Measurements from ENCODE around the gene CPT1A. TPM values are rescaled to one million over a fixed set of nuclear protein-coding genes. Genes with fewer than 3 reads are reported as not detected.
"Not testable (repeated sequence)": the region's sequence is repeated elsewhere in the genome, so short reads cannot be mapped to it uniquely, and the experiment has no call there.

Gene CPT1A
- total RNA-seq (10.0 TPM), polyA plus RNA-seq (ENCODE audit: insufficient read depth in 1 of 8, insufficient read length in 8 of 8, low replicate concordance in 1 of 8) (10 to 100 TPM in 6 of 8 donors, 1 to 10 TPM in 2; 9.2 to 15.4 (median 12.0) TPM)
- long read RNA-seq, donor 1, partial matches to known transcripts, result 5 of 5 reads
- long read RNA-seq, donor 1, other reads (novel, unspliced or antisense), result 0 of 5 reads
- long read RNA-seq, donor 2, result 0 reads
- long read RNA-seq, donor 3, result 0 reads
- long read RNA-seq, donor 4, partial matches to known transcripts, result 0 of 1 reads
- long read RNA-seq, donor 4, other reads (novel, unspliced or antisense), result 0 of 1 reads
- long read RNA-seq, donor 5, full-length matches to known transcripts, result 3 of 3 reads
- long read RNA-seq, donor 5, partial matches to known transcripts, result 0 of 3 reads
- long read RNA-seq, donor 5, other reads (novel, unspliced or antisense), result 0 of 3 reads
- long read RNA-seq, donor 6, full-length matches to known transcripts, result 1 of 1 reads
- long read RNA-seq, donor 6, partial matches to known transcripts, result 0 of 1 reads
- long read RNA-seq, donor 6, other reads (novel, unspliced or antisense), result 0 of 1 reads
- long read RNA-seq, donor 7, partial matches to known transcripts, result 5 of 5 reads
- long read RNA-seq, donor 7, other reads (novel, unspliced or antisense), result 0 of 5 reads
- long read RNA-seq, donor 8, result 0 reads
- long read RNA-seq, donor 9, partial matches to known transcripts, result 6 of 6 reads
- long read RNA-seq, donor 9, other reads (novel, unspliced or antisense), result 0 of 6 reads
- long read RNA-seq, donor 10, result 0 reads
- long read RNA-seq, donor 11, result 0 reads

GRCh38 chr11:68841718-68842426 lies at the start of gene CPT1A:
TSS of gene CPT1A (minus strand) at chr11:68841916. CDS start at chr11:68815474, 26,442 bp downstream.
- WGBS (ENCODE audit: insufficient coverage), result 4% methylated on average over 75 of the region's 82 CpGs
- no peaks in the 10 kb centered on the region for H3K9me3 ChIP-seq (replicated peaks; ENCODE audit: control insufficient read depth, low read depth, low read length)
- peaks cover 33% of the 10 kb centered on the region for H3K27me3 ChIP-seq (ENCODE audit: control insufficient read depth, insufficient read depth, low read length)
- H3K27ac ChIP-seq (ENCODE audit: low read length), result peak within 1 kb of the TSS; percentile 97
- H3K36me3 ChIP-seq (ENCODE audit: control insufficient read depth, insufficient read depth, low read length), result no peaks in the 10 kb centered on the region
- peaks cover 72% of the 10 kb centered on the region for H3K4me1 ChIP-seq (ENCODE audit: control insufficient read depth, insufficient read depth, low read length)
- peak; percentile 88 for DNase-seq
- peak within 1 kb of the TSS; percentile 62 for H3K4me3 ChIP-seq (ENCODE audit: low read length)

GRCh38 chr11:68890490-68891231 lies 48.9 kb upstream of the CPT1A start:
- Histone ChIP-seq H3K4me1 (ENCODE audit: control insufficient read depth, insufficient read depth, low read length) (peaks cover 26% of the 10 kb centered on the region), H3K27ac (ENCODE audit: low read length) (peak overlapping the region; percentile 93), H3K36me3 (ENCODE audit: control insufficient read depth, insufficient read depth, low read length) (peaks cover 31% of the 10 kb centered on the region), H3K4me3 (ENCODE audit: low read length) (no peak overlapping the region), H3K9me3 (replicated peaks; ENCODE audit: control insufficient read depth, low read depth, low read length) (no peaks in the 10 kb centered on the region), H3K27me3 (ENCODE audit: control insufficient read depth, insufficient read depth, low read length) (no peaks in the 10 kb centered on the region)
- 18% methylated on average over 17 of the region's 17 CpGs for WGBS (ENCODE audit: insufficient coverage)
- peak; percentile 94 for DNase-seq

GRCh38 chr11:68889948-68890446 lies 48.3 kb upstream of the CPT1A start:
- DNase-seq, result peak; percentile 97
- no peak overlapping the region for H3K4me3 ChIP-seq (ENCODE audit: low read length)
- peaks cover 26% of the 10 kb centered on the region for H3K4me1 ChIP-seq (ENCODE audit: control insufficient read depth, insufficient read depth, low read length)
- no peaks in the 10 kb centered on the region for H3K27me3 ChIP-seq (ENCODE audit: control insufficient read depth, insufficient read depth, low read length)
- 18% methylated on average over 15 of the region's 18 CpGs for WGBS (ENCODE audit: insufficient coverage)
- H3K9me3 ChIP-seq (replicated peaks; ENCODE audit: control insufficient read depth, low read depth, low read length), result no peaks in the 10 kb centered on the region
- H3K36me3 ChIP-seq (ENCODE audit: control insufficient read depth, insufficient read depth, low read length), result peaks cover 29% of the 10 kb centered on the region
- H3K27ac ChIP-seq (ENCODE audit: low read length), result peak overlapping the region; percentile 93

- not testable (repeated sequence) for H3K9me3 ChIP-seq (replicated peaks; ENCODE audit: control insufficient read depth, low read depth, low read length); H3K4me3 ChIP-seq (ENCODE audit: low read length); H3K27me3 ChIP-seq (ENCODE audit: control insufficient read depth, insufficient read depth, low read length); DNase-seq; H3K27ac ChIP-seq (ENCODE audit: low read length); H3K36me3 ChIP-seq (ENCODE audit: control insufficient read depth, insufficient read depth, low read length); H3K4me1 ChIP-seq (ENCODE audit: control insufficient read depth, insufficient read depth, low read length)
- 91% methylated on average over 14 of the region's 15 CpGs for WGBS (ENCODE audit: insufficient coverage)
Observed at GRCh38 chr11:68884827-68885226, 43.1 kb upstream of the CPT1A start.

GRCh38 chr11:68882391-68882790 lies 40.7 kb upstream of the CPT1A start:
- Histone ChIP-seq H3K27me3 (ENCODE audit: control insufficient read depth, insufficient read depth, low read length) (no peaks in the 10 kb centered on the region), H3K36me3 (ENCODE audit: control insufficient read depth, insufficient read depth, low read length) (peaks cover 3% of the 10 kb centered on the region), H3K4me1 (ENCODE audit: control insufficient read depth, insufficient read depth, low read length) (no peaks in the 10 kb centered on the region), H3K27ac (ENCODE audit: low read length) (no peak overlapping the region), H3K4me3 (ENCODE audit: low read length) (no peak overlapping the region), H3K9me3 (replicated peaks; ENCODE audit: control insufficient read depth, low read depth, low read length) (no peaks in the 10 kb centered on the region)
- DNase-seq, result no peak
- 89% methylated on average over 7 of the region's 13 CpGs for WGBS (ENCODE audit: insufficient coverage)

GRCh38 chr11:68881320-68881719 lies 39.6 kb upstream of the CPT1A start:
- Histone ChIP-seq H3K4me1 (ENCODE audit: control insufficient read depth, insufficient read depth, low read length) (no peaks in the 10 kb centered on the region), H3K36me3 (ENCODE audit: control insufficient read depth, insufficient read depth, low read length) (peaks cover 3% of the 10 kb centered on the region), H3K27me3 (ENCODE audit: control insufficient read depth, insufficient read depth, low read length) (no peaks in the 10 kb centered on the region), H3K27ac (ENCODE audit: low read length) (no peak overlapping the region), H3K4me3 (ENCODE audit: low read length) (no peak overlapping the region), H3K9me3 (replicated peaks; ENCODE audit: control insufficient read depth, low read depth, low read length) (no peaks in the 10 kb centered on the region)
- DNase-seq, result no peak
- WGBS (ENCODE audit: insufficient coverage), result 94% methylated on average over 2 of the region's 2 CpGs

- DNase-seq, result no peak
- Histone ChIP-seq H3K4me3 (ENCODE audit: low read length) (no peak overlapping the region), H3K36me3 (ENCODE audit: control insufficient read depth, insufficient read depth, low read length) (peaks cover 3% of the 10 kb centered on the region), H3K4me1 (ENCODE audit: control insufficient read depth, insufficient read depth, low read length) (no peaks in the 10 kb centered on the region), H3K27me3 (ENCODE audit: control insufficient read depth, insufficient read depth, low read length) (no peaks in the 10 kb centered on the region), H3K9me3 (replicated peaks; ENCODE audit: control insufficient read depth, low read depth, low read length) (no peaks in the 10 kb centered on the region), H3K27ac (ENCODE audit: low read length) (no peak overlapping the region)
- WGBS (ENCODE audit: insufficient coverage), result no CpG with 5 or more reads among the region's 5 CpGs
Observed at GRCh38 chr11:68880851-68881250, 39.1 kb upstream of the CPT1A start.

- H3K4me3 ChIP-seq (ENCODE audit: low read length), result no peak overlapping the region
- peaks cover 4% of the 10 kb centered on the region for H3K4me1 ChIP-seq (ENCODE audit: control insufficient read depth, insufficient read depth, low read length)
- no peak overlapping the region for H3K27ac ChIP-seq (ENCODE audit: low read length)
- DNase-seq, result no peak
- WGBS (ENCODE audit: insufficient coverage), result 81% methylated on average over 6 of the region's 7 CpGs
- peaks cover 3% of the 10 kb centered on the region for H3K36me3 ChIP-seq (ENCODE audit: control insufficient read depth, insufficient read depth, low read length)
- no peaks in the 10 kb centered on the region for H3K27me3 ChIP-seq (ENCODE audit: control insufficient read depth, insufficient read depth, low read length)
- H3K9me3 ChIP-seq (replicated peaks; ENCODE audit: control insufficient read depth, low read depth, low read length), result no peaks in the 10 kb centered on the region
Observed at GRCh38 chr11:68878022-68878421, 36.3 kb upstream of the CPT1A start.

- 100% methylated on average over 5 of the region's 12 CpGs for WGBS (ENCODE audit: insufficient coverage)
- H3K27me3 ChIP-seq (ENCODE audit: control insufficient read depth, insufficient read depth, low read length), result no peaks in the 10 kb centered on the region
- H3K9me3 ChIP-seq (replicated peaks; ENCODE audit: control insufficient read depth, low read depth, low read length), result no peaks in the 10 kb centered on the region
- no peak overlapping the region for H3K27ac ChIP-seq (ENCODE audit: low read length)
- DNase-seq, result no peak
- no peaks in the 10 kb centered on the region for H3K36me3 ChIP-seq (ENCODE audit: control insufficient read depth, insufficient read depth, low read length)
- H3K4me1 ChIP-seq (ENCODE audit: control insufficient read depth, insufficient read depth, low read length), result peaks cover 20% of the 10 kb centered on the region
- H3K4me3 ChIP-seq (ENCODE audit: low read length), result no peak overlapping the region
Observed at GRCh38 chr11:68872216-68873003, 30.7 kb upstream of the CPT1A start.
